GM12878 (cell line): Measurements from ENCODE around the gene CACNA2D2. TPM values are rescaled to one million over a fixed set of nuclear protein-coding genes. Genes with fewer than 3 reads are reported as not detected.
A peak's percentile ranks its signal among the peaks of the same experiment; 100 is the strongest.

Experiments used
- ATAC-seq: fragments of 200-7000 bp; cut with Tn5 transposase; 3 replicates; pipeline ENCODE4 v1.9.1; 2020; ENCODE audit warnings: mild to moderate bottlenecking, moderate library complexity
- BruUV-seq: library from RNA; stranded (reverse); fragments of 400-500 nt; replicated peaks from 2 replicates; lab custom pipeline; 2021; lab: Mats Ljungman, UMichigan
- CTCF ChIA-PET: fragments of 300-600 bp; sonication (Branson Sonifier 250); formaldehyde crosslinking; extraction: SDS; loops from one replicate; lab custom pipeline; 2021; ENCODE audit warnings: inconsistent platforms; lab: Yijun Ruan, JAX
- POLR2A ChIA-PET: fragments of 350-600 bp; formaldehyde crosslinking; extraction: SDS; loops from one replicate; lab custom pipeline; 2021; ENCODE audit warnings: inconsistent platforms; lab: Charles Lee
- RAD21 ChIA-PET: fragments of 300-600 bp; sonication (Branson Sonifier 250); formaldehyde crosslinking; loops from one replicate; lab custom pipeline; 2023; ENCODE audit warnings: antibody characterized with exemption; ENCODE audit not compliant: unreplicated experiment; lab: Charles Lee
- SMC1A ChIA-PET: fragments of 300-600 bp; sonication (Branson Sonifier 250); formaldehyde crosslinking; loops from one replicate; lab custom pipeline; 2023; ENCODE audit not compliant: unreplicated experiment, uncharacterized antibody; lab: Charles Lee
- DNase-seq: peaks from one replicate; pipeline ENCODE4 v3.0.0-alpha.2; 2011; ENCODE audit warnings: low read depth, low spot score
- FAIRE-seq: peaks from 3 replicates; lab custom pipeline; 2011; peaks lifted over from hg19 to GRCh38; lab: Jason Lieb, UNC
- H2AFZ ChIP-seq: 2 replicates; pipeline ENCODE4 v1.6.0; 2011; ENCODE audit warnings: low read depth, low read length, control low read depth; ENCODE audit not compliant: control insufficient read depth
- H3K27ac ChIP-seq: 2 replicates; pipeline ENCODE4 v1.5.1; 2011; ENCODE audit warnings: control low read depth; ENCODE audit not compliant: control insufficient read depth, insufficient read depth
- H3K27me3 ChIP-seq, 2 experiments: replicated peaks in 1 of 2; 2 replicates each; pipeline versions ENCODE4 v1.6.0 to v1.6.1; 2011; ENCODE audit warnings: low read length in 1 of 2; ENCODE audit not compliant: control insufficient read depth in 2 of 2, insufficient read depth in 2 of 2
- H3K36me3 ChIP-seq, 2 experiments: 2 replicates each; pipeline ENCODE4 v1.5.1; 2011; ENCODE audit warnings: low read length in 1 of 2; ENCODE audit not compliant: control insufficient read depth in 2 of 2, insufficient read depth in 2 of 2
- H3K4me1 ChIP-seq: 2 replicates; pipeline ENCODE4 v1.6.1; 2011; ENCODE audit warnings: mild to moderate bottlenecking, low read length, moderate library complexity, mixed read lengths; ENCODE audit not compliant: control insufficient read depth, insufficient read depth
- H3K4me2 ChIP-seq: 2 replicates; pipeline ENCODE4 v1.6.0; 2011; ENCODE audit warnings: control low read depth; ENCODE audit not compliant: control insufficient read depth, insufficient read depth
- H3K4me3 ChIP-seq: fragments of 200-600 bp; sonication (generic); 2 replicates; pipeline ENCODE4 v1.5.1; 2016
- H3K79me2 ChIP-seq: 2 replicates; pipeline ENCODE4 v1.6.0; 2011; ENCODE audit warnings: low read length; ENCODE audit not compliant: control insufficient read depth, insufficient read depth
- H3K9ac ChIP-seq: 2 replicates; pipeline ENCODE4 v1.8.0; 2011; ENCODE audit warnings: low read length, control low read depth, mixed read lengths; ENCODE audit not compliant: control insufficient read depth, insufficient read depth
- H3K9me3 ChIP-seq: replicated peaks from 3 replicates; pipeline ENCODE4 v1.5.1; 2011; ENCODE audit warnings: mild to moderate bottlenecking, low read length; ENCODE audit not compliant: control insufficient read depth, insufficient read depth
- H4K20me1 ChIP-seq: 2 replicates; pipeline ENCODE4 v1.6.0; 2011; ENCODE audit not compliant: control insufficient read depth, insufficient read depth
- CHD4 ChIP-seq: fragments of 200-600 bp; sonication (generic); IDR thresholded peaks from 2 replicates; pipeline ENCODE4 v1.6.1; 2016; ENCODE audit warnings: mild to moderate bottlenecking
- KAT2A ChIP-seq: conservative IDR thresholded peaks from 2 replicates; pipeline ENCODE4 v1.6.1; 2011; ENCODE audit warnings: low read depth, low read length; ENCODE audit not compliant: control insufficient read depth
- MEF2A ChIP-seq: IDR thresholded peaks from 2 replicates; pipeline ENCODE4 v1.6.1; 2011; ENCODE audit warnings: low read depth, mild to moderate bottlenecking, low read length, moderate library complexity; ENCODE audit not compliant: insufficient read depth
- MTA3 ChIP-seq: IDR thresholded peaks from 2 replicates; pipeline ENCODE4 v1.6.1; 2012; ENCODE audit warnings: low read length, inconsistent platforms, borderline replicate concordance
- NBN ChIP-seq: fragments of 450-650 bp; IDR thresholded peaks from 2 replicates; pipeline ENCODE4 v1.6.1; 2016
- PKNOX1 ChIP-seq: fragments of 450-650 bp; IDR thresholded peaks from 2 replicates; pipeline ENCODE4 v1.6.1; 2016; ENCODE audit warnings: mild to moderate bottlenecking
- POLR2A ChIP-seq: IDR thresholded peaks from 2 replicates; pipeline ENCODE4 v1.6.1; 2011; ENCODE audit warnings: low read depth, mild to moderate bottlenecking, low read length
- POLR2AphosphoS2 ChIP-seq: IDR thresholded peaks from 2 replicates; pipeline ENCODE4 v1.6.1; 2011; ENCODE audit warnings: low read depth, mild to moderate bottlenecking, low read length, improper control_type of control experiment, moderate library complexity
- RAD21 ChIP-seq: IDR thresholded peaks from 2 replicates; pipeline ENCODE4 v1.6.1; 2011; ENCODE audit warnings: mild to moderate bottlenecking, low read depth, low read length, moderate library complexity; ENCODE audit not compliant: insufficient read depth
- SMAD1 ChIP-seq: fragments of 450-650 bp; IDR thresholded peaks from 2 replicates; pipeline ENCODE4 v1.6.1; 2018; ENCODE audit warnings: mild to moderate bottlenecking, low read depth; ENCODE audit not compliant: partially characterized antibody
- SREBF2 ChIP-seq: IDR thresholded peaks from 2 replicates; pipeline ENCODE4 v1.6.1; 2012; ENCODE audit warnings: mild to moderate bottlenecking, low read length
- SUZ12 ChIP-seq: fragments of 200-600 bp; sonication (generic); IDR thresholded peaks from one replicate; pipeline ENCODE4 v1.6.1; 2018; ENCODE audit warnings: antibody characterized with exemption, mild to moderate bottlenecking; ENCODE audit not compliant: unreplicated experiment
- TAF1 ChIP-seq: IDR thresholded peaks from 2 replicates; pipeline ENCODE4 v1.6.1; 2011; ENCODE audit warnings: mild to moderate bottlenecking, low read depth, low read length, borderline replicate concordance
- WGBS: methylation state at CpG from one replicate; pipeline ENCODE4 v1.1.6; 2016; ENCODE audit warnings: low lambda C conversion rate; ENCODE audit not compliant: insufficient replicate concordance, insufficient coverage; ENCODE audit errors: missing lambda C conversion rate; 5-methylcytosine and 5-hydroxymethylcytosine counted together
- in situ Hi-C: fragments of 300-500 bp; cut with MboI; formaldehyde crosslinking; loops from 9 replicates; pipeline ENCODE4 v1.14.3; 2018; ENCODE audit warnings: mixed read lengths
- intact Hi-C: fragments of 100-400 bp; cut with micrococcal nuclease; formaldehyde crosslinking; loops from one replicate; pipeline ENCODE4 v1.14.2; 2022; ENCODE audit not compliant: unreplicated experiment
- polyA plus RNA-seq, 11 experiments: library from polyadenylated mRNA; depleted of rRNA in 4 of 11; unstranded in 6 of 11; stranded (reverse) in 5 of 11; fragments of >200 nt; fragmentation: Nextera tagmentation in 4 of 11; fragmentation: Illumina TruSeq in 1 of 11; extraction: Ambion mirVana in 4 of 11; extraction: Trizol in 1 of 11; gene quantifications; 1 replicate in 1 of 11; 2 replicates in 10 of 11; pipeline versions ENCODE4 v1.2.1 to v1.2.3, GENCODE V29; 2011 to 2016; ENCODE audit warnings: inconsistent platforms in 2 of 11, missing spikeins in 2 of 11, low read depth in 1 of 11
- total RNA-seq, 4 experiments: library from RNA; depleted of rRNA in 3 of 4; stranded (reverse); fragments of >200 nt in 3 of 4; fragmentation: Illumina TruSeq in 1 of 4; extraction: Trizol in 1 of 4; gene quantifications; 2 replicates each; pipeline versions ENCODE4 v1.2.1 to v1.2.3, GENCODE V29; 2013 to 2021

The CACNA2D2 gene
- total and polyA plus RNA-seq, 10 of the 15 experiments (the other 5 are each of a cell fraction or from before 2014, with no cell fraction given), result 0.03 to 0.07 TPM; not detected in 8

- TF ChIP-seq PKNOX1 (no peak), MEF2A (no peak), SUZ12 (no peak), MTA3 (no peak), SMAD1 (no peak), SREBF2 (no peak), CHD4 (no peak), RAD21 (no peak), KAT2A (no peak), TAF1 (no peak), POLR2AphosphoS2 (no peak)
Measured at GRCh38 chr3:50355829-50356552, 147.4 kb downstream of the CACNA2D2 start (continued).

- Histone ChIP-seq H3K9me3 (no peaks in the 10 kb centered on the region), H3K79me2 (peaks cover 48% of the 10 kb centered on the region)
- RAD21 ChIA-PET, result no interaction called here
- TF ChIP-seq POLR2A (0 out of 2 replicates have a peak, but pooled peaks have one; percentile 7), NBN (no peak)
- TF ChIP-seq, all 136 proteins: peak for 1
- in situ Hi-C loops, result loop anchor here (10.0 kb wide), 1 partner anchor 1030 kb away; the partner anchor contains the start of gene MANF
- SMC1A ChIA-PET, result interaction anchor here (0.5 to 1.1 kb wide), 3 partner anchors 16 to 1033 kb away, joined by 3 read pairs; no protein-coding TSS in a partner anchor
- 80% methylated on average over 7 of the region's 7 CpGs for WGBS
- Histone ChIP-seq H3K9ac (no peak overlapping the region), H4K20me1 (peaks cover 2% of the 10 kb centered on the region; the same call in 1 of the 2 replicates), H3K27ac (no peak overlapping the region), H2AFZ (no peak overlapping the region), H3K27me3 (no peaks in the 10 kb centered on the region), H3K4me1 (peaks cover 27% of the 10 kb centered on the region), H3K4me3 (no peak overlapping the region), H3K36me3 (peaks cover 8 to 26% of the 10 kb centered on the region in 2 experiments; a peak in 2 of 4 replicates), H3K4me2 (no peak overlapping the region)
- no peak for FAIRE-seq
- DNase-seq, result no peak
- CTCF ChIA-PET, result interaction anchor here (0.8 to 2.7 kb wide), 2 partner anchors 10 to 188 kb away, joined by 3 to 12 read pairs; partner anchors contain the start of gene ZMYND10
- BruUV-seq, result no TSS peak
- no peak for ATAC-seq
- POLR2A ChIA-PET, result no interaction called here
- intact Hi-C loops, result no loop called here
Measured at GRCh38 chr3:50354850-50355249, 148.6 kb downstream of the CACNA2D2 start.
